HTR-8/SVneo (cell line): Measurements from ENCODE around the gene ZNF367.
"Not testable (repeated sequence)": the region's sequence is repeated elsewhere in the genome, so short reads cannot be mapped to it uniquely, and the experiment has no call there.

Experiments used
- DNase-seq: peaks from one replicate; pipeline ENCODE4 v3.0.0; 2011; ENCODE audit warnings: low spot score, mixed read lengths; ENCODE audit not compliant: insufficient read length
- FAIRE-seq: peaks from 2 replicates; lab custom pipeline; 2011; peaks lifted over from hg19 to GRCh38; lab: Jason Lieb, UNC

The ZNF367 gene

GRCh38 chr9:96375507-96375906 lies 42.7 kb downstream of the ZNF367 start:
- FAIRE-seq, DNase-seq: not testable (repeated sequence)

DNA sequence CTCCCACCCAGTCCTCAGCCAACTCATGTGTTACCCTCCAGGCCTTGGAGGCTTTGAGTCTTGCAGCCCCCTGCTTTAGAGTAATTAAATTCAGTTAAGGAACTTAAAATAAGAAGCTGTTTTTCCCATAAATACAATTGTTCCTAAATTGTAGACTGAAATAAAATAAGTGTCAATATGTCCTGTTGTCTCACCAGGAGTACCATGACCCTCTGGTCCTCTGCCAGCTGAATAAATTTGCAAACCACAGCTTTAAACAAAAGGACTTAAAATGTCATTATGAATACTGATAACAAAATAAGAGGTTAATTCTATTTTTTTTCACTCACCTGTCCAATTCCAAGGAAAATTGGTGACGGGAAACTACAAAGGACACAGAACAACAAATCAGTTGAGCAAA lies 50.2 kb downstream of the ZNF367 start:
- FAIRE-seq (no peak), DNase-seq (no peak)

DNA sequence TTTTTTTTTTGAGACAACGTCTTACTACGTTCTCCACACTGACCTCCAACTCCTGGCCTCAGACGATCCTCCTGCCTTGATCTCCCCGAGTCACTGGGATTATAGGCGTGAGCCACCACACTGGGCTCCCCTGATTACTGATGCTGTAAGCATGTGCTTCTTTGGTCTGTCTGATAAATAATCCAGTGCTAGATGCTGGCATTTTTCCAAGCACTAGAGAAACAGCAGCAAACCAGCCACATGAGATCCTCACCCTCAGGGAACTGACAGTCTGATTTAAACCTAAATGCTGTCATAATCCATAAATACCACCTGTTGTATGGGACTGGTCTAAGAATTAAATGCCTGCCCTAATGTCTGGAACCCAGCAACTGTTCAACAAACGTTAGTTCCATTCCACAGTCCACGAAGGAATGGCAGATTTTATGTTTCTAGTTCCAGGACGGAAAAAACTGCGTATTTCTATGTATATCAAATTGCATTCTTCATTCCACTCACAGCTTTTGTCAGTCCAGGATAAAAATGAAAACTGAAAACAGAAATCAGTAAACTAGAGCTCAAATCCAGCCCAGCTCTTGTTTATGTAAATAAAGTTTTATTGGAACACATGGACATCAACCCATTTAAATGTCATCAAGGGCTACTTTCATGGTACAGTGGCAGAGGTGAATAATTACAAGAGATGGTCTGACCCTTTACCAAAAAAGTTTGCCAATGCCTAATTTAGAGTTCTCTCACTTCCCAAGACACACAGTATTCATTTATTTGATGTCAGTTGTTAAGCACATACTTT lies 54.8 kb downstream of the ZNF367 start:
- DNase-seq (no peak), FAIRE-seq (no peak)

- FAIRE-seq, DNase-seq: not testable (repeated sequence)
These were observed 56.1 kb downstream of the ZNF367 start for GRCh38 chr9:96362119-96362518.

DNA sequence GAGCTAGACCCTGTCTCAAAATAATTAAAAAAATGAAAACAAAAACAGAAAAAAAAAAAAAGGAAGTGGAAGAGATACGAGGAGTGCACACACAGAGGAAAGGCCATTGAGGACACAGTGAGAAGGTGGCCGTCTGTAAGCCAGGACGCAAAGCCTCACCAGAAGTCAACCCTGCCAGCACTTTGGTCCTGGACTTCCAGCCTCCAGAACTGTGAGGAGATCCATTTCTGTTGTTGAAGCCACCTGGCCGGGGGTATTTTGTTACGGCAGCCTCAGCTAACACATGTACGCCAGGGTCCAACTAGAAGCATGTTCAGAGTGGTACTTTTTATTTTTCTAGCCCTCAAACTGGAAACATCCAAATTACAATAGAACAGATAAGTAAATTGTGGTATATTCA lies 56.5 kb downstream of the ZNF367 start:
- FAIRE-seq (no peak), DNase-seq (no peak)

DNA sequence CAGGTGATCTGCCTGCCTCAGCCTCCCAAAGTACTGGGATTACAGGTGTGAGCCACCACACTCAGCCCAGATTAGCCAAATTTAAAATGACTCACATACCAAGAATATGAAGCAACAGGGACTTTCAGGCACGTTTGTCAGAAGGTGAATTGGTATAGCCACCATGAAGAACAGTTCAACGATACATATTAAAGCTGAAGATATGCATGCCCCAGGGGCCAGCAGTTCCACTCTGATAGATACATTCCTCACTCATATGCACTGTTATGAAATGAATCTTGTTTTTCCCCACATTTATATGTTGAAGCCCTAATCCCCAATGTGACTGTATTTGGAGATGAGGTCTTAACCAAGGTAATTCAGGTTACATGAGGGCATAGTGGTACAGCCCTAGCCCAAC lies 57.2 kb downstream of the ZNF367 start:
- no peak for FAIRE-seq
- DNase-seq = no peak

DNA sequence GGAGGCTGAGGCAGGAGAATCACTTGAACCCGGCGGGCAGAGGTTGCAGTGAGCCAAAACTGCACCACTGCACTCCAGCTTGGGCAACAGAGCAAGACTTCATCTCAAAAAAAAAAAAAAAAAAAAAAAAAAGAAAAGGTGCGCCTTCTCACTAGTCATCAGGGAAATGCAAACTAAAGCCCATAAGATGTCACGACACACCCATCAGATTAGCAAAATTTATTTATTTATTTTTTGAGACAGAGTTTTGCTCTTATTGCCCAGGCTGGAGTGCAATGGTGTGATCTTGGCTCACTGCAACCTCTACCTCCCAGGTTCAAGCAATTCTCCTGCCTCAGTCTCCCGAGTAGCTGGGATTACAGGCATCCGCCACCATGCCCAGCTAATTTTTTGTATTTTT lies 57.6 kb downstream of the ZNF367 start:
- DNase-seq, FAIRE-seq: not testable (repeated sequence)

GRCh38 chr9:96350866-96351265 lies 67.3 kb downstream of the ZNF367 start:
- no peak for FAIRE-seq
- no peak for DNase-seq

GRCh38 chr9:96348261-96348660 lies 69.9 kb downstream of the ZNF367 start:
- FAIRE-seq = no peak
- DNase-seq = no peak

- DNase-seq = no peak
- FAIRE-seq = no peak
These were observed 72.6 kb downstream of the ZNF367 start for GRCh38 chr9:96345551-96345950.

DNA sequence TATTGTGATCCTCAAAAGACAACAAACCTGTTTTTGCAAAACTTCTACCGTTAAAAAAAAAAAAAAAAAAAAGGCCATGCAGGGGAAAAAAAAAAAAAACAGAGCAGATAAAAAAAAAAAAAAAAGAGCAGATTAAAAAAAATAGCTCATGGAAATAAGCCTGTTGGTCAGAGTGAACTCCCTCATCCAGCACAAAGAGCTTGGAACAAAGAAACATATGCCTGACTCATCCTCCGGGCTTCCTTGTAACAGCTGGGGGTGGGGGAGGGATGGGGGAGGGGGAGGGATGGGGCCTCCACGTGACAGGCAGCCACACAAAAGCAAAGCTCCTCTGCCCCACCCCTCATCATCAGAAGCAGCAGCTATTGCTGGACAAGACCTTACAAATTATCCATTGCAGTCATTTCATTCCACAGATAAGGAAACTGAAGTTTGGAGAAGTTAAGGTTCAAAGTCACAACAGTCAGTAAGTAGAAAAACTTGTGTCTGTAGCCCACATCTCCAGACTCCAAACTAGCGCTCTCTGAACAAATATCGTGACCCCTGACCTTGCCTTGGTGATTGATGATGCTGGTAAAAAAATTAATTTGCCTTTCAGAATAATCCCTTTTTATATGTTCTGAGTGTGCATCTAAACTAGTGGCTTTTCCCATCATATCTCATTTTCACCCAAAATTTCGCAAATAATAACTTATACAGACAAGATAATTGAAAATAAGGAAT lies 73.6 kb downstream of the ZNF367 start:
- FAIRE-seq (no peak), DNase-seq (peak; percentile 84)

DNA sequence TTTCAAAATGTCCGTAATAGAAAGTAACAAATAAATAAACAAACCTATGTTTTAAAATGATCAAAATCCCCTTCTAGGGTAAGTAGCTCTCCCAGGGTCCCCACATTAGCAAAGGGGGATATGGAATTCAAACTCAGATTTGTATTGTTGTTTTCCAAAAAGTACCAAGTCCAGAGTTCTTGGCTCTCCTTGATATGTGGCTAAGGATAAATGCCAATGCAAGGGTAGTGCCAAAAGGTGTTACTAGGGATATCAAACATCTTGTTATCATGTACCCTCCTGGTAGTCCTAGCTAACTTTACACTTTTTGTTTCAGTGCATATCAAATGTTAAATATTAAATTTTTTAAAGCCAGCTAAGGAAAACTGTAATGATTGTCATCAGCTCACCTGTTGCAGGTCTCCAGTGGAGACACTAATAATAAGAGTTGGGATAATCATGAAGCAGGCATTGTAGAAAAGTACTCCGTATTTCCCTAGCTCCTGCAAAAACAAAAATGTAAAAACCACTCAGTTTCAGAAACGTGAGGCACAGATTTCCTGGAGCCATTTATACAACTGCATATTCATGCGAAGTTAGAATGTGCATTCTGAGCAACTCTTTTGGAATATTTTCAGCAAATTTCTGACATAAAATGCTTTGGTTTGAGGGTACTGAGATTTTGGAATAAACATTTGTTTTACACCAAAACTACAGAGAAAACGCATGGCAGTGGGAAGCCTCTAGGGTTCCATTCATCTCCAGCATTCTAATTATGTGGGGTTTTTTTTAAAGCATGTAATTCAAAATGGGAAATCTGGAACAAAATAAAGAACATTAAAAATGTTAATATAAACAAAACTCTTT lies 74.4 kb downstream of the ZNF367 start:
- FAIRE-seq (no peak), DNase-seq (no peak)

- FAIRE-seq = no peak
- no peak for DNase-seq
These were observed 75.5 kb downstream of the ZNF367 start for GRCh38 chr9:96342571-96343245.

DNA sequence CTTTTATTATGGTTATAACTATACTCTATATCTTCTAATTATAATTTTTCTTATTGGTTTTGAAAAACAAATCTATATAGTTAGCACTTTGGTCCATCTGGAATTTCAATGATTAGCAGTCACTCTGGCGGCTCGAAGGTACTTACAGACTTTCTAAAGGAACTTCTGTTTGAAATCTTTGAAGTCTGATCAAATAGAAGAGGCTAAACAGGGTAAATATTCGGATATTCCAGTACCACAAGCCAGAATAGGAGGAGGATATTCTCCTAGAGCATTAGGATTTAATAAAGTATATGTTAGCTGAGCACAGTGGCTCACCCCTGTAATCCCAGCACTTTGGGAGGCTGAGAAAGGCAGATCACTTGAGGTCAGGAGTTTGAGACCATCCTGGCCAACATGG lies 77.5 kb downstream of the ZNF367 start:
- FAIRE-seq (no peak), DNase-seq (no peak)

GRCh38 chr9:96338299-96338698 lies 79.9 kb downstream of the ZNF367 start:
- DNase-seq (no peak), FAIRE-seq (no peak)
